ENCODE measurements around the gene CADPS2.

Gene CADPS2

GRCh38 chr7:122767339-122767738 lies 118.9 kb downstream of the CADPS2 start:
- no peak for DNase-seq

DNA sequence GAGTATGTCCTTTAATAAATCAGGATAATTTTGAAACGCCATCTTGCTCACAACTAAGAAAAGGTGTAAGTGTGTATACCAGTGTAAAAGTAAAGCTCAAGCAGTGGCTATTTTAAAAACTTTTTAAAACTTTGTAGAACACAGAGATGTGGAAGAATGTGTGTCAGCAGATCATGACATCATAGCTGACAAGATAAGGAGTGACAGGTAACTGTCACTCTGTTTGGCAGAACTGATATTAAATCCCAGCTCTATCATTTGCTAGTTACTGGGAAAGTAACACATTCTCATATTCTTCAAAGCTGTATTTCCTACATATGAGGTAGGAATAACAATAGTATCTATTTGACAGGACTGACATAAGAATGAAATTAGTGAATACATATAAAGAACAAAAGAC lies 119.7 kb downstream of the CADPS2 start:
- DNase-seq, result no peak

DNA sequence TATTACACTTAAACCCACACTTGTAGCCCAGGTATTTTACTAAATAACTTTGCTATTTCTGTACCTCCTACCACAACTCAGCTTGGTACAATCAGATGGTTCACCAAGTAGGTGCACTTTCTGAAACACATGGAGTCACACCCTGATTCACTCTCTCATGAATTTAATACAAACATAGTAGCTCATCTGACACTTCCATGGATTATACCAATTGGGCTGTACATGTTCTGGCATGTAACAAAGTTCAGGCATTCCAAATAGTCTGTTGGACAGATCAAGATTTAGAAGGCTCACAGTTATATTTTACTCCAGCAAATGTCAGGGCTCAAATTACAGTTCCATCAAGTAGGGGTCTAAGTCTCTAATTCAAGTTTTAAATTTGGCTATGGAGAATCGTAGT lies 121.4 kb downstream of the CADPS2 start:
- no peak for DNase-seq

GRCh38 chr7:122764020-122764419 lies 122.2 kb downstream of the CADPS2 start:
- no peak for DNase-seq

DNA sequence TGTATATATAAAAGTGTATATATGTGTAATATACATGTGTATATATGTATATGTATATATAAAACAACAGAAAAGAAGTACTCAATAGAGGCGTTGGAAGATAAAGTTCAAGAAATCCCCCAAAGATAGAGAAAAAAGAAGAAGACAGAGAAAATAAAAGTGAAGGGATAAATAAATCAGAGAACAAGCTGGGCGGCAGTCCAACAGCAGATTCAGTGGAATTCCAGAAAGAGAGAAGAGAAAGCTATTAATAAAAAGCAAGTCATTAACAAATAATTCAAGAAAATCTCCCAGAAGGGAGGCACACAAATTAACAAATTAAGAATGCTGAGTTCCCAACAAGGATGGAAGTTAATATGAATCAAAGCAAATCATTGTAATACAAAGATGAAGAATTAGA lies 124.2 kb downstream of the CADPS2 start:
- no peak for DNase-seq

DNA sequence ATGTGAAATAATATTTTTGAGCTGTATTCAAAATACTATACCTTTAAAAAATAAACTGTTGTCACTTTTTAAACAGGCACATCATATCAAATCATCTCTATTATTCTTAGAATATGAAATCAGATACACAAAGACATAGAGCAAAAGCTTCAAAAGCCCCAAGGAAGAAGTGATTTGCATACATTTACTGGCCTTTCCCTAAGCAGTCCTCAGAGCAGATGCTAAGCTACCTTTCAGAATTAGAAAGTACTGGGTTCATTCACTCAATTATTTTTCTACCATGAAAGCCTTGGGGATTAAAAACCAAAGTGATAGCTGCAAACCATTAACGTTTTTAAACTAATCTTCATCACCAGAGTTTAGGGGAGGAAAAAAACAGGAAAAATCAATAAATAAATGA lies 127.8 kb downstream of the CADPS2 start:
- DNase-seq, result no peak

- DNase-seq, result no peak
Measured at GRCh38 chr7:122756860-122757259, 129.4 kb downstream of the CADPS2 start.

- no peak for DNase-seq
Measured at GRCh38 chr7:122755696-122756095, 130.6 kb downstream of the CADPS2 start.

GRCh38 chr7:122752583-122752982 lies 133.7 kb downstream of the CADPS2 start:
- DNase-seq, result no peak

GRCh38 chr7:122750389-122750788 lies 135.9 kb downstream of the CADPS2 start:
- peak in 1 of 2 experiments; percentile 17 for DNase-seq

DNA sequence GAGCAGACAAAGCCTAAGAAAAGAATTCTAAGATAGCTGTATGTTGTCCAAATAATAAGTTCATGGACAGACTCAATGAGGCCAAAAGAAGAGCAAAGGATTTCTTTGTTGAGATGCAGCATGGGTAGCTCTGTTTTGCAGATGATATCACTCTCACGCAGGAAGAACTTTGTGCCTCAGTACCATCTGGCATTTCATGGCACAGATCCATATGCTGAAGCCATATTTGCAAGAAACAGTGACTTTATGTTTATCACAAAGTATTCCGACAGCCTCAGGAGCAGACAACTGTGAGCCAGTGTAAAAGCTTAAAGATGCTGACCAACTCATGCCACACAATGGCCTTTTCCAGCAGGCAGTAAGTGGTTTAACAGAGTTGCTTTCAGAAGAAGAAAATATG lies 138.1 kb downstream of the CADPS2 start:
- DNase-seq, result no peak

DNA sequence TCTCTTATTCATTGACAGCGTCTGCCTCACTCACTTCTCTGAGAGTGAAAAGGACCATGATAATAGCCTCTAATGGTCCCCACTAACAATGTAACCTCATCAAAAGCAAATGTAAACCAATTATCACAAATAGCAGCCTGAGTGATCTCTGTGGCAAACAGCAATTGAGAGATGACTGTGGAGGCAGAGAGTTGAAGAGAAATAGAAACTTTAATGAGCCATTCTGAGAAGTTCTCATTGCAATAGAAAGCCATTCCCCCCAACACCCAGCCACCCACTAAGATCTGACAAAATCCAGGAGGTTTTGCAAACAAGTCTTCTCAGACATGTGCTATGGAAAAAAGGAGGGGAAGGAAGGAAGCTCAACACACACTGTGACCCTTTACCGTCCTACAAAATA lies 139.3 kb downstream of the CADPS2 start:
- peak; percentile 34 to 79 for DNase-seq

GRCh38 chr7:122743211-122743610 lies 143.0 kb downstream of the CADPS2 start:
- DNase-seq, result peak in 1 of 2 experiments; percentile 27

GRCh38 chr7:122738947-122739346 lies 147.3 kb downstream of the CADPS2 start:
- no peak for DNase-seq

DNA sequence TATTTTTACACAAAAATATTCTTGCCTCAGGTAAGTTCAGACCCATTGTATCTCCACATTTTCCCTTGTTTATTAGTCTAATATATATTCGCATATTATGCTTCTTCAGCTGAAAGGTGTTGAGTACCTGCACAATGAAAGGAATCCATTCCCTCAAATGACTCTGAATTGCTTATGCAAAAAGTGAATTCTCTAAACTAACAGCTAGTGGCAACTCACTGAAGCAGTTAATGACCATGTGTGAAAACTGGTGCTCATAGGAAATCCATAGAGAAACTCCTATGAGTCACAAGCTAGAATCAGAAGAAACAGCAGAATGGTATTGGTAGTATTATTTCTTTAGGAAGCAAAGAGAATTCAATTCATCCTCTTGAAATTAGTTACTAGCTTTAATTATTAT lies 150.1 kb downstream of the CADPS2 start:
- no peak for DNase-seq

DNA sequence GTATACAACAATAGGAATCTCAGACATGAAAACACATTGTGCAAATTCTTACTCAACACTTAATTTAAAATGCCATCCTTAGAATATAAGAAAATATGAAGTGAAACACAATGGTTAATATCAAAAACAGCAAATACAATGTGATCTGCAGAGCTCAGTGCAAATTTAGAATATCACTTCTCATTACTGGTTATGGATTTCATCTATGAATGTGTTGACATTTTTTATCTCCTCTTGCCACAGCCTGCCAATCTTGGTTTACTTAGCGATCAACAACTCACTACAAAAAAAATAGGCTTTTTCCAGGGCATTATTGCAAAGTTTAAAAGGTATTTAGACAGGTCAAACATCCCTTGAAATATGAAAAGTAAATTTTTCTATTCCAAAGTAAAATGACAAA lies 158.5 kb downstream of the CADPS2 start:
- DNase-seq, result no peak

- no peak for DNase-seq
Measured at GRCh38 chr7:122727354-122727753, 158.9 kb downstream of the CADPS2 start.

DNA sequence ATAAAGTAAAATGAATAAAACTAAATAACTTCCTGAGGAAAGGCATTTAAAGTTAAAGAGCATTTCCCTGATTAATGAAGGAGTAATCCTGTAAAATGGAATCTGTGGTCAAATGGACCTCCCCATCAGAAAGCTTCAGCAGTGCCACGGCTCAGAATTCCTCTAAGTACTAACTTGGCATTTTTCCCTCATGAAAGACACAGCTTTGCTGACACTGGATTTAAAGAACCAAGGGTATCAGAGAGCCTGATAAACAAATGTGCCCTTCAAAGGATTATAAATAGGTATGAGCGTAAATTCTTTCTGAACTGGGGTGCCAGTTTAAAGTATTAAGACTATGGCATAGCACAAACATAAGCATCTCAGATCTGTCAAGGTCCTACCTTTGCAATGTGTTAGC lies 159.4 kb downstream of the CADPS2 start:
- DNase-seq, result no peak

GRCh38 chr7:122724366-122724765 lies 161.9 kb downstream of the CADPS2 start:
- DNase-seq, result no peak

GRCh38 chr7:122719010-122719578 lies 167.2 kb downstream of the CADPS2 start:
- DNase-seq, result no peak

DNA sequence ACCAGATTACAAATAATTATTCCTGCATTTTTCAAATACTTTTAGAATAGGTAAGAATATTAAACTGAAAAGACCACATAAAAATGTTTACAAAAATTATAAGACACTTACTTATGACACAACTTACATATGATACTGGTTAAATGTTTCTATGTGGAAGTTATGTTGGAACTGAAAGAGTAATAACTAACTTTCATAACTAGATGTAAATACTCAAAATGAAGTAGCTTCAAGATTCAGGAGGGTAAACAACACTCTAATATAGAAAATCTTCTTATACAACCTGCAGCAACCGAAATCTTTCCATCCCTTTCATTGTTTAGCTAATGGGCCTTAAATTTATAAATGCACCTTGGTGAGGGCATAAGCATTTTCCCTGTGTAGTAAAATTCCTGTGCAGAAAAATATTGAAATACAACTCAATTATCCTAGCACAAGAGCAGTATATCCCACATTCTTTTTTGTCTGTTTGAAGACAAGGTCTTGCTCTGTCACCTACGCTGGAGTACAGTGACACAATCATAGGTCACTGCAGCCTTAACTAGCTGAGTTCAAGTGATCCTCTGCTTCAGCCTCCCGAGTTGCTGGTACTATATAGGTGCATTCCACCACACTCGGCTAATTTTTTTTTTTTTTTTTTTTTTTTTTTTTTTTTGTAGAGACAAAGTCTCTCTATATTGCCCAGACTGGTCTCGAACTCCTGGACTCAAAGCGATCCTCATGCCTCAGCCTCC lies 168.7 kb downstream of the CADPS2 start:
- no peak for DNase-seq

DNA sequence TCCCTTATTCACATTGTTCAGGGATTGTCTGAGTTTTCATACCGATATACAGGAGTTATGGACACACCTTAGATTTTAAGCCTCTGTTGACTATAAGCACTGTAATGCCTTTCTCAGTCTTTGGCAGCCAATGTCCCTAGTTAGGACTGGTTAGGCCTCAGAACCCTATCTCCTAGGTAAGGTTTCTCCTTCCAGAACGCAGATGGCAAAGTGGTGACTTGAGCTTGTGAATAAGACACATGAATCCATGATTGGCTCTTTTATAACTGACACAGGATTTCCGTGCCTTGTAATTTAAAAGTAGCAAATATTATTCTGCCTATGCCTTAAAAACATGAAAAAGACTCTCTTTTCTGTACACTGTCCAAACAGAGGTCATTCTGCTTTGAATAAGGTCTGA lies 171.1 kb downstream of the CADPS2 start:
- no peak for DNase-seq

GRCh38 chr7:122710916-122711315 lies 175.3 kb downstream of the CADPS2 start:
- DNase-seq, result no peak

DNA sequence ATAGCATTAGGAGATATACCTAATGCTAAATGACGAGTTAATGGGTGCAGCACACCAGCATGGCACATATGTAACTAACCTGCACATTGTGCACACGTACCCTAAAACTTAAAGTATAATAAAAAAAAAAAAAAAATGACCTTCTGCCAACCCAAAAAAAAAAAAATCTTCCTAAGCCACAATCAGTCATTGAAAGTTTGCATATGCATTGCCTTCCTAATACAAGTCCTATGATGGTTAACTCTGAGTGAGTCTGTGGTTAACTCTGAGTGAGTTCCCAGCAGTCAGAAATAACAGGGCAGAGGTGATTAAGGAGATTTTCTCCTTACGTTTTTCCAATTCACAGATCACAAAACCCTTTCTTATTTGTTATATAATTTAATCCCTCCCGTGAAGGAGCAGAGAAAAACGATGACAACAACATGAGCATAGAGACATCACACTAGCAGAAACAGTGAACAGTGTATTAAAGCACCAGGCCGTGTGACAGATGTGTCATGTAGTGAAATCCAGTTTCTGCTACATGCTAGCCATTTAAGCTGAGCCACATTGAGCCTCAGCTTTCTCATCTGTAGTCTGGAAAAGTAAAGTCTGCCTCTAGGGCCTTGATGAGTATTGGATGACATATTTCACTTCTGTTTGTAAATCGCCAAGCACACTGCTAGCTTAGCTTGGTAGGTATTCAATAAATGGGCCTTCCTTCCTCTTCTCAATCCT lies 176.2 kb downstream of the CADPS2 start:
- no peak for DNase-seq
